ENCODE results near the gene CLCN7. TPM values are rescaled to one million over a fixed set of nuclear protein-coding genes. Genes with fewer than 3 reads are reported as not detected.

CLCN7 gene
- total and polyA plus RNA-seq, 2 of the 13 experiments (the other 11 are each of a cell fraction or from before 2014, with no cell fraction given): 24.6 to 25.1 TPM

DNA sequence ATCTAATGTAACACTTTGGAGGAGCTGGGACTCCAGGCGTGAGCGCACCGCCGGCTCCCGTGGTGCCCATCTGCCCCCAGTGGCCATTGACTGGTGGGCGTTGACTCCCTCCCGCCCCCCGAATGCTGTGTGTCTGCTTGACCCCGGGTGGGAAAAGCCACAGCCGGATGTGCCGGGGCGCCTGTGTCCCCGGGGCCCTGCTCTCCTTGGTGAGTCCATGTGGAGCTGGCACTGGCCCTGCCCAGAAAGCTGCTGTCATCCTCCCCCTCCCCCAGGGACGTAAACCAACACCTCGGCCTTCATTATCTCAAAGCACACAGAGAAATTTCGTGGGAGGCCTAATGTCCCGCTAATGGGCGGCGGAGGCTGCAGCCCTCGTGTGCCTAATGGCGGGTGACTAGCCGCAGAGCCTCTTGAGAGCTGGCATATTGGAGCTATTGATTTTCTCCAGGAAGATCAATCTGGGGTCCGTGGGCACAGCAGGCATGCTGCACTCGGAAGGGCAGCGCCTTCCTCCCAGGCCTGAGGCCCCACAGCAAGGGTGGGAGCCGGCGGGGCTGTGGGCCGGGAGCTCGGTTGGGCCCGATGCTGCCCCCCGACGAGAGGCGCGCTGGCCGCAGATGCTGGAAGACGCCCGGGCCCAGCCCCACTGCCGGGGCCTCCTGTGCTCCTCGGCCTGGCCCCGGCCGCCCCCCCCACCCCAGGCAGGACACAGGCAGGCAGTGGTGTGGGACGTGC is 47.9 kb downstream of the CLCN7 start:
- TF ChIP-seq HOXA9 (CRISPR knock-in tag; IDR thresholded peaks at IDR 0.05; ENCODE audit: borderline replicate concordance) (no peak), KAT2B (IDR thresholded peaks at IDR 0.05; ENCODE audit: borderline replicate concordance, low read depth, low read length) (peak; percentile 10; the same call in 1 of the 2 replicates), STAG1 (CRISPR knock-in tag; IDR thresholded peaks at IDR 0.05) (0 out of 2 replicates have a peak, but pooled peaks have one; percentile 4)
- H3K27ac ChIP-seq (ENCODE audit: extremely low read length, insufficient read depth, low read length): no peak overlapping the region
- H2AFZ ChIP-seq (ENCODE audit: low read length): no peak overlapping the region
- no peak overlapping the region for H3K4me3 ChIP-seq (replicated peaks in 1 of 3; ENCODE audit: insufficient read depth in 1 of 3, low read depth in 2 of 3, low read length in 3 of 3)
- no peak overlapping the region; the same call in 1 of the 2 replicates for H3K4me2 ChIP-seq (ENCODE audit: low read depth, low read length)
- no peaks in the 10 kb centered on the region for H4K20me1 ChIP-seq (ENCODE audit: insufficient read depth, low read length)
- BruUV-seq (replicated peaks): no TSS peak
- peaks cover 38% of the 10 kb centered on the region for H3K4me1 ChIP-seq (ENCODE audit: insufficient read depth, low read length)
- no peaks in the 10 kb centered on the region for H3K36me3 ChIP-seq (replicated peaks in 1 of 2; ENCODE audit: control insufficient read depth in 1 of 2, insufficient read depth in 2 of 2, low read length in 2 of 2)
- DNase-seq (ENCODE audit: low spot score) (no peak), FAIRE-seq (no peak), ATAC-seq (no peak)
- in situ Hi-C loops (cut with HindIII; ENCODE audit: extremely low pct_ligation_motif_present, low pct_unique_long_range_greater_than_20kb): no loop called here
- POLR2A ChIA-PET: interaction anchor here (0.8 kb wide), 1 partner anchor 84 kb away, joined by 3 read pairs; no protein-coding TSS in a partner anchor
- intact Hi-C loops (cut with micrococcal nuclease; ENCODE audit: unreplicated experiment): no loop called here
- H3K9me3 ChIP-seq (ENCODE audit: low read length): no peaks in the 10 kb centered on the region
- WGBS (ENCODE audit: low lambda C conversion rate): 51% methylated on average over 11 of the region's 42 CpGs
- no peak overlapping the region for H3K9ac ChIP-seq (ENCODE audit: insufficient read depth, low read depth, low read length)
- no peaks in the 10 kb centered on the region for H3K79me2 ChIP-seq (ENCODE audit: insufficient read depth, low read length)
- H3K27me3 ChIP-seq (ENCODE audit: control insufficient read depth in 1 of 2, insufficient read depth in 2 of 2, low read length in 2 of 2): peaks cover 9 to 34% of the 10 kb centered on the region in 2 experiments
- CTCF ChIA-PET (ENCODE audit: low intra/inter-chr PET ratio, low total read pairs): no interaction called here

DNA sequence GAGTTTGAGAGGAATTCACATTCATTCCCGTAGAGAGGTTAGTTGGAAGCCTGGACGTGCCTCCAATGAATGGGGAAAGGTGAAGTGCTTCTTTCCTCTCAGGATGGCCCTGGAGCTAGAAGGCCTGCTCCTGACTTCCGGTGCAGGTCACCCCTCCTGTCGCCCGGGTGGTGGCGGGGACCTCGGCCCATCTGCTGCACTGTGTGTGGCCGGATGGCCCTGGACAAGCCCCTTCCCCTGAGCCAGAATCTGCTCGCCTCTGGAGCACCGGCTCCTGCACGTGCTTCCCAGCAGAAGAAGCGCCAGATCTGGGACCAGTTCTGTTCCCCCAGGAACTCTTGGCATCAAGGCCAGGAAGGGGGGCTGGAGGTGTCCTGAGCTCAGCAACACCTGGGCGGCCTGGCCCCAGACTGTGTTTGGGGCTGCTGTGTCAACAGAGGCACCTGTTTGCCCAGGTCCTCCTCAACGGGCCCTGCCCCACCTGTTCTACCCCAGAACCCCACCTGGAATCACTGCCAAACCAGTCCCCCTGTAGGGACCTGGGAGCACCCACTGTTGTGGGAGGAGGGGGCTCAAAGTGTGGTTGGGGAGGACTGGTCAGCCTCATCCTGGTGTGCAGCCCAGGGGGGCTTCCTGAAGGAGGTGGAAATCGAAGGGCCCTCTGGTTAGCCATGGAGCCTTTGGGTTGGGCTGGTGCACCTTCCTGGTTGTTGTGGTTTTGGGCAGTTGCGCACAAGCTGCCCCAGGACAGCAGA is 49.0 kb downstream of the CLCN7 start:
- intact Hi-C loops (cut with micrococcal nuclease; ENCODE audit: unreplicated experiment): no loop called here
- Histone ChIP-seq H2AFZ (ENCODE audit: low read length) (no peak overlapping the region), H3K4me1 (ENCODE audit: insufficient read depth, low read length) (peaks cover 34% of the 10 kb centered on the region), H3K27me3 (ENCODE audit: control insufficient read depth in 1 of 2, insufficient read depth in 2 of 2, low read length in 2 of 2) (peaks cover 7 to 29% of the 10 kb centered on the region in 2 experiments), H3K27ac (ENCODE audit: extremely low read length, insufficient read depth, low read length) (no peak overlapping the region), H3K9ac (ENCODE audit: insufficient read depth, low read depth, low read length) (no peak overlapping the region), H3K36me3 (replicated peaks in 1 of 2; ENCODE audit: control insufficient read depth in 1 of 2, insufficient read depth in 2 of 2, low read length in 2 of 2) (no peaks in the 10 kb centered on the region), H3K4me3 (replicated peaks in 1 of 3; ENCODE audit: insufficient read depth in 1 of 3, low read depth in 2 of 3, low read length in 3 of 3) (no peak overlapping the region), H4K20me1 (ENCODE audit: insufficient read depth, low read length) (no peaks in the 10 kb centered on the region), H3K4me2 (ENCODE audit: low read depth, low read length) (peak overlapping the region; percentile 4; the same call in 1 of the 2 replicates), H3K79me2 (ENCODE audit: insufficient read depth, low read length) (no peaks in the 10 kb centered on the region), H3K9me3 (ENCODE audit: low read length) (no peaks in the 10 kb centered on the region)
- no peak for ATAC-seq
- FAIRE-seq: no peak
- 67% methylated on average over 5 of the region's 16 CpGs for WGBS (ENCODE audit: low lambda C conversion rate)
- POLR2A ChIA-PET: interaction anchor here (0.7 kb wide), 1 partner anchor 280 kb away, joined by 3 read pairs; no protein-coding TSS in a partner anchor
- no peak for DNase-seq (ENCODE audit: low spot score)
- in situ Hi-C loops (cut with HindIII; ENCODE audit: extremely low pct_ligation_motif_present, low pct_unique_long_range_greater_than_20kb): no loop called here
- CTCF ChIA-PET (ENCODE audit: low intra/inter-chr PET ratio, low total read pairs): no interaction called here
- TF ChIP-seq, protein P1, sequence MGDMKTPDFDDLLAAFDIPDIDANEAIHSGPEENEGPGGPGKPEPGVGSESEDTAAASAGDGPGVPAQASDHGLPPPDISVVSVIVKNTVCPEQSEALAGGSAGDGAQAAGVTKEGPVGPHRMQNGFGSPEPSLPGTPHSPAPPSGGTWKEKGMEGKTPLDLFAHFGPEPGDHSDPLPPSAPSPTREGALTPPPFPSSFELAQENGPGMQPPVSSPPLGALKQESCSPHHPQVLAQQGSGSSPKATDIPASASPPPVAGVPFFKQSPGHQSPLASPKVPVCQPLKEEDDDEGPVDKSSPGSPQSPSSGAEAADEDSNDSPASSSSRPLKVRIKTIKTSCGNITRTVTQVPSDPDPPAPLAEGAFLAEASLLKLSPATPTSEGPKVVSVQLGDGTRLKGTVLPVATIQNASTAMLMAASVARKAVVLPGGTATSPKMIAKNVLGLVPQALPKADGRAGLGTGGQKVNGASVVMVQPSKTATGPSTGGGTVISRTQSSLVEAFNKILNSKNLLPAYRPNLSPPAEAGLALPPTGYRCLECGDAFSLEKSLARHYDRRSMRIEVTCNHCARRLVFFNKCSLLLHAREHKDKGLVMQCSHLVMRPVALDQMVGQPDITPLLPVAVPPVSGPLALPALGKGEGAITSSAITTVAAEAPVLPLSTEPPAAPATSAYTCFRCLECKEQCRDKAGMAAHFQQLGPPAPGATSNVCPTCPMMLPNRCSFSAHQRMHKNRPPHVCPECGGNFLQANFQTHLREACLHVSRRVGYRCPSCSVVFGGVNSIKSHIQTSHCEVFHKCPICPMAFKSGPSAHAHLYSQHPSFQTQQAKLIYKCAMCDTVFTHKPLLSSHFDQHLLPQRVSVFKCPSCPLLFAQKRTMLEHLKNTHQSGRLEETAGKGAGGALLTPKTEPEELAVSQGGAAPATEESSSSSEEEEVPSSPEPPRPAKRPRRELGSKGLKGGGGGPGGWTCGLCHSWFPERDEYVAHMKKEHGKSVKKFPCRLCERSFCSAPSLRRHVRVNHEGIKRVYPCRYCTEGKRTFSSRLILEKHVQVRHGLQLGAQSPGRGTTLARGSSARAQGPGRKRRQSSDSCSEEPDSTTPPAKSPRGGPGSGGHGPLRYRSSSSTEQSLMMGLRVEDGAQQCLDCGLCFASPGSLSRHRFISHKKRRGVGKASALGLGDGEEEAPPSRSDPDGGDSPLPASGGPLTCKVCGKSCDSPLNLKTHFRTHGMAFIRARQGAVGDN (CRISPR knock-in tag; IDR thresholded peaks at IDR 0.05): peak; percentile 39; the same call in 1 of the 2 replicates
- TF ChIP-seq, protein P2, sequence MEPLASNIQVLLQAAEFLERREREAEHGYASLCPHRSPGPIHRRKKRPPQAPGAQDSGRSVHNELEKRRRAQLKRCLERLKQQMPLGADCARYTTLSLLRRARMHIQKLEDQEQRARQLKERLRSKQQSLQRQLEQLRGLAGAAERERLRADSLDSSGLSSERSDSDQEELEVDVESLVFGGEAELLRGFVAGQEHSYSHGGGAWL (CRISPR knock-in tag; IDR thresholded peaks at IDR 0.05): no peak
- TF ChIP-seq PCBP1 (IDR thresholded peaks at IDR 0.05; ENCODE audit: borderline replicate concordance, low read depth, low read length) (0 out of 2 replicates have a peak, but pooled peaks have one; percentile 29), ZBTB8A (CRISPR knock-in tag; IDR thresholded peaks at IDR 0.05; ENCODE audit: borderline replicate concordance, low read depth) (no peak), GABPB1 (CRISPR knock-in tag; IDR thresholded peaks at IDR 0.05) (peak; percentile 46; the same call in 1 of the 2 replicates), ZNF263 (CRISPR knock-in tag; IDR thresholded peaks at IDR 0.05) (peak; percentile 78), GABPA (IDR thresholded peaks at IDR 0.05; ENCODE audit: low read depth, low read length) (no peak), GABPA (CRISPR knock-in tag; IDR thresholded peaks at IDR 0.05; ENCODE audit: low read depth) (peak; percentile 48; the same call in 1 of the 2 replicates), ZNF101 (CRISPR knock-in tag; IDR thresholded peaks at IDR 0.05; ENCODE audit: borderline replicate concordance, low read depth) (no peak)
- no TSS peak for BruUV-seq (replicated peaks)
